Inflammatory macrophage treated with lipopolysaccharide for 4 hours (primary cell): ENCODE results near the gene ZFPL1.

Source experiments
- DNase-seq: peaks from one replicate; pipeline ENCODE4 v3.0.0-alpha.2; 2020

Gene ZFPL1

DNA sequence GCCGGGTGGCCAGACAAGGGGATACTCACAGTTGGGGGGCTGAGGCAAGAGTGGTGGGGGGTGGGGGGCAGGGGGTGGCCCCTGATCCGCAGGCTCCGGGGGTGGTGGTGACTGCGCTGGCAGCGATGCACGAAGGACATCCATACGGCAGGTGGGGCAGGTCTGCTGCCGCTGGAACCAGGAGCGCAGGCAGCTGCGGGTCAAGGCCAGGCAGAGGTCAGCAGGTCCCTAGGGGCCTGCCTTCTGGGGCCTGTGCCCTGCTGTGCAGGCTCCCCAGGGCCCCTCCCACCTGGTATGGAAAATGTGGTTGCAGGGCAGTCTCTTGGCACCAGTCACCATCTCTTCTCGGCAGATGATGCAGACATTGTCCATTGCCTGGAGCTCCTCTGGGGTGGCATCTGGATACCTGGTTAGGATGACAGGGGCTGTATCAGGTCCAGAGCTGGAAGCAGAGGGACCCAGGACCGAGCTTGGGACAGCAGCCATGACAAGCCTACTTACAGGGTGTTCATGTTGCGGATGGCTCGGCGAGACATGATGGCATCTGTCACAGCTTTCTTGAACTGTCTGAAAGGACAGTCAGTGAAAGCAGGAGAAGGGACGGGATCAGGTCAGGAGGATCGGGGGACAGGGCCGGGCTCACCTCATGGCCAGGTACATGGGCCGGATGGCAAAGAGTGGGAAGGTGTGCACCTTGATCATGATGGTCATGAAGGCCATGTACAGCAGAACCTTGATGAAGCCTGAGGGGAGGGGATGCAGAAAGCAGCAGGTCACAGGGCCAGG is 46.8 kb downstream of the ZFPL1 start:
- DNase-seq: no peak

DNA sequence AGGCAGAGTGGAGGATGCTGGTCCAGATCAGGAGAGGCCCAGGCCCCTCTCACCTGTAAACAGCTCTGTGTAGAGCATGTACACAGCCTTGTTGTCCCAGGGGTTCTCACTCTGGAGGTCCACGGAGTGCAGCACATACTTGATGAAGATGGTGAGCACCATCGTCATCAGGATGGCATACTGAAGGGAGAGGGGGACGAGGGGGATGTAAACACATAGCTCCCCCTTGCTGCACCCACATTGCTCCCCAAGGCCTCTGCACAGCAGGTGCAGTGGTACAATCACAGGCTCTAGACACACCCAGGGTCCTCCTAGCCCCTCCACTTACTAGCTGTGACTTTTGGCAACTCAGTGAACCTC is 47.4 kb downstream of the ZFPL1 start:
- no peak for DNase-seq

DNA sequence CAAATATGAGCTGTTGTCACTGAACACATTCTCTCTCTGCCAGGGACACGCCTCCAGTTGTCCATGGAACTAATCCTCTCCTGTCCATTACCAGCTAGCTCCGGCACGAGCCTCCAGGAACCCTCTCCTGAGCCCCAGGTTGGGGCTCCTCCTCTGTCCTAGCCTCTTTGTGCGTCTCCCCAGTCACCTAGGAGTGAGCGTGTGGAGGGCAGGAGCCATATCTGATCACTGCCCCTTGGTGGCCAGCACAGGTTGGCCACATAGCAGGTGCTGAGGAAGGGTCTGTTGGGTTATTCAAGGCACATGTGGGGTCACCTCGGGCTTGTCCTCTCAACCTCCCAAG is 47.8 kb downstream of the ZFPL1 start:
- no peak for DNase-seq

DNA sequence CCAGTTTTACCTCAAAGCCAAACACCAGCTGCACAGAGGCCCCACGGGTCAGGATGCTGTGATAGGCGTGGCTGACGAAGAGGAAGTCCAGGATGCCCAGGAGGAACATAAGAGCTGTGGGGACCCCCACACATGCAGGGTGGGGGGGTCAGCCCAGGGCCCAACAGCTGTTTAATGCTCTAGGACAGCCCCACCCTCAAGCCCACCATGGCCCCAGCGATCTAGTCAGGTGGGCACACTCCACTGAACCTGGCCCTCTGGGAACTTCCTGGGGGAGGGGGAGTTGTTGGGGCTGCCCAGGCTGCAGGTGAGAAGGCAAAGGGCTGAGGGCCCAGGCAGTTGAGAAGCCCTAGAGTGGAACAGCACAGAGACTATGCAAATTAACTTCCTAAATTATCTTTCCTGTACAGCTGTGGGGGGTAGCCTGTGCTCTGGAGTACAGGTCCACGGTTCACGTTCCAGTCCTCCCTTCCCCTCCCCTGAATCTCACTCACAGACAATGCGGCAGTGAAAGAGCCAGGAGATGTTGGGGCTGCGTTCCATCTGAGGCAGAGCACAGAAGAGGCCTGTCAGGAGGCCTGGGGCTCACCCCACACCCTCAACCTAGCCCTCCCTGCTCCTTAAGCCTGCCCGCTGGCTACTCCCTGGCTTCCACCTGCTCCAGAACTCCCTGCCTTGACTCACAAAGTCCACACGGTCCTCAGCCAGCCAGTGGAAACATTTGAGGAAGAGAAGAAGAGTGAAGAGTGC is 48.4 kb downstream of the ZFPL1 start:
- no peak for DNase-seq

DNA sequence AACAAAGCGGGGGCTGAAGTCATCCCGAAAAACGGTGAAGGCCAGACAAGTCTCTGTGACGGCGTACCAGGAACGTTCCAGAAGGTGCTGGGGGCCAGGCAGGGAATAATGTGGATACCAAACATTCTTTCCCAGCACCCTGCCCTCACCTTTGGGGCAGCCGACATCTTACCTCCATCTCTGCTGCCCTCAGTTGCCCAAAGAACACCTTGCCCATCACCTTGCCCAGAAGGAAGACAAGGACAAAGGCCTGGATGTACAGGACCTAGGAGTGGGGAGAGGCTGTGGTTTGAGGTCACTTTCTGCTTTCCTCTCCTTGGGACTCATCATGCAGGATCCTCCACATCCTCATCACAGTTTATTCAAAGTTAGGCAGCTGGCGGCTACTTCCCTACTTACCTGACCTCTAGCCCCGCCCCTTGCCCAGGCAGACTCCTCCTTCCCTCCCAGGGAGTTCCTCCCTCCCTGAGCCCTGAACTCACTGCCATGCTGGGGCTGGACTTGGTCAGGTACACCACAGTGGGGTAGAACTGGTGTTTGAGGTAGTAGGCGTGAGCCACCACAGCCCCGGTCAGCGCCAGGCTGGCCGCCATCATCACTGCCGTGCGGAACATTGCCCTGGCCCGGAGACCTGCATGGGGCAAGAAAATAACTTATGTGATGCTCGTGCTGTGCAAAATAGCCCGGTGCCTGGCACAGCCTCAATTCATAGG is 49.1 kb downstream of the ZFPL1 start:
- peak; percentile 51 for DNase-seq

DNA sequence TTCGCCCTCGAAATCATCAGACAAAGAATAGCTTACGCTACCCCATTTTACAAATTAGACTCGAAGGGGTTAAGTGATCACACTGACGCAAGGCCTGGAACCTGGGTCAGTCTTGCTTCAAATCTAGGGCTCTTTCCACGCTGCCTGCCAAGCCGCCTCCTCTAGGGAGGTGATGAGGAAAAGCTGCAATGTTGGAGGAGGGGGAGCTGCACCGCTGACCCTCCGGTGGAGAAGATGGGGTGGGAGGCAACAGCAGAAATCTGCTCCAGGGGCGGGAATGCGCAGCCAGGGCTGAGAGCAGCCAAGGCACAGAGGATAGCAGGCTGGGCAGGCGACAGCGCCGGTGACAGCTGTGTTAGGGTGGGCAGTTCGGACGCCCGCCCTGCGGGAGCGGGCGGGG is 49.7 kb downstream of the ZFPL1 start:
- DNase-seq: no peak

DNA sequence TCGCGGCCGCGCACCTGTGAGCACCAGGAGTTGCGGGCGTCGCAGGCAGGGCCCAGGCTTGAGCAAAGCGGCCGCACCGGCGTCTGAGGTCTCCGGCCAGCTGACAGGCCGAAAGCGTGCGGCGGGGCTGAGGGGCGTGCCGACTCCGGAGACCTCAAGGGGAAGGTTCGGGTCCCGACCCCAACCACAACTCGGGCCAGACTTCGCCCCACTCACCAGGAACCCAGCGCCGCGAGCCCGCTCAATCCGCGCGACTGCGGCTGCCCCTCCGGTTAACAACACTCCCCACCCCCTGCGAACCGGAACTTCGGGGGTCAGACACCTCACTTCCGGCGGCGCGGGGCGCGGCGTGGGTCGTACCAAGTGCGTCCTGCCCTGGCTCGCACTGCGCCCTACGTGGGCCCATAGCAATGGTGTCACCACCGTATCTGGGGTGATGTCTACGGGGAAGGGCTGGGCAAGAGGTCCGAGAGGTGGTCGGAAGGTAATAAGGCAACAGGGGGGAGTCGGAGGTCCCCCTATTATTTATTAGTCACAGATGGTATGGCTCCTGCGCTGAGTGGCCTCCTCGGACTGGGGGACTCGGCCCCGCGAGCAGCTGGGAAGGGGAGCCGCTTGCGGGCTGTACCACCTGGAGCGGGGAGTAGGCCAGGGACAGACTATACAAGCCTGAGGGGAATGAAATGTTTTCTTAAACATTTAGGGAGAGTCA is 50.4 kb downstream of the ZFPL1 start, which contains the start of gene SYVN1:
SYVN1 (minus strand) TSS at position 280 of the 712 bp plus-strand sequence. CDS start 918 bp downstream, outside the sequence.
- peak; percentile 93 for DNase-seq

DNA sequence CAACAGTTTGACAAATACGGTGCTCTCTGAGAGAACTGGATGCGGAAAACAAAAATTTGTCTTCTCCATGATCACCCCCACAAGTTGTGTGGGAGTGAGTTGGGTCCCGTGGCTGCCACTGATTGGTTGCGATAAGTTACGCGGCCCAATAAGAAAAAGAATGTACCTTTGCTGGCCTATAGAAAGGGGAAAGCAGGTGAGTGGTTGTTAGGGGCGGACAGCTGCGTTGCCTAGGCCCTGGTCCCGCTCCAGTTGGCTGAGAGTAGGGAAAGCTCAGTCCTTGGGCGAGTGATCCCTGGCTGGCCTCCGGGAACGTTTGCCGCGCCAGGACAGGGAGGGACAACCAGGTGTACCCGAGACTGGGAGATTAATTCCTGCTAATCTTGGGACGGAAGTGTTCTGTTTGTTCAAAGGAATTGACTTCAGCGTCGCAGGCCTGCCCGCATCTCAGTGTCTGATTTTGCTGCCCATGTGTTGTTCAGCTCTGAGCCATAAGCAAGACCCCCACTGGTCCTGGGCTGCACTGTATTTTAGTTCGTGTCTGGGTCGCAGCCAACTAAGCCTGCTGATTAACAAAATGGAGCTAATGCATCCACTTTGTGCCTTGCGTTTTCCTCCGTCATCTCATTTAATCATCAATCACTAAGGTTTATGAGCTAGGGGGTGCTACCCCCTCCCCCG is 51.1 kb downstream of the ZFPL1 start:
- DNase-seq: peak; percentile 95

DNA sequence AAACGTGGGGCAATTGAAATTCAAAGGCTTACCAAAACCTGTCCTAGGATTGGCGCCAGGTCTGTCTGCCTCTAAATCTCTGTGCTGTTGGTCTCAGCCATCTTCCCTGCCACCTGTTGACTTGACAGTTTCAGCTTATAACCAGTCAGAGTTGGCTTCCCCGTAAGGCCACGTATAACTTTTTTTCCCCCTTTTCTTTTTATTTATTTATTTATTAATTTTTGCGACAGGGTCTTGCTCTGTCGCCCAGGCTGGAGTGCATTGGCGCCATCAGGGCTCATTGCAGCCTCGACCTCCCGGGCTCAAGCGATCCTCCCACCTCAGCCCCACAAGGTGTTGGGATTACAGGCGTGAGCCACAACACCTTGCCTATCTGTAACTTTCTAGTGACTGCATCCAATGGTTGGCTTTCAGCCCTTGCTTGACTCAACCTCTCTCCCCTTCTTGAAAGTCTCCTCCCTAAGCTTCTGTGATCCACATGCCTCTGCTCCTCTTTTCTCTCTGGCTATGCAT is 51.7 kb downstream of the ZFPL1 start:
- DNase-seq: no peak

DNA sequence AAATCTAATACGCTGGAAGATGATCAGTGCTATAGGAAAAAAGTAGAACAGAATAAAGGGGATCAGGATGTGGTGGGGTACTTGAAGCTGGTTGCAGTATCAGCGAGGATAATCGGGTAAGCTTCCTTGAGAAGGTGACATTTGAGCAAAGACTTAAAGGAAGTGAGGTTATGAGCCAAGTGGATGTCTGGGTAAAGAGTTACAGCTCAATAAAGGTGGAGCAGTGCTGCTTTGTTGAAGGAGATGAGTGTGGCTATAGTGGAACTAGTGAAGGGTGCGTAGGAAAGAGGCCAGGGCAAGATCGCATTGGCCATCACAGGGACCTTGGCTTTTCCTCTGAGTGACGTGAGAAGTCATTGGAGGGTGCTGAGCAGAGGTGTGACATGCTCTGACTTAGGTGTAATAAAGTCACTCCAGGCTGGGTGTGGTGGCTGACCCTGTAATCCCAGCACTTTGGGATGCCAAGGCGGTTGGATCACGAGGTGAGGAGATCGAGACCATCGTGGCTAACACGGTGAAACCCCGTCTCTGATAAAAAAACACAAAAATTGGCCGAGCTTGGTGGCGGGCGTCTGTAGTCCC is 52.6 kb downstream of the ZFPL1 start:
- no peak for DNase-seq
